Measurements from ENCODE around the gene WWC2. TPM values are rescaled to one million over a fixed set of nuclear protein-coding genes. Genes with fewer than 3 reads are reported as not detected.

The WWC2 gene
- total RNA-seq, 2 experiments from 2014 or later, result not detected

- CTCF ChIA-PET (ENCODE audit: unreplicated experiment), result no interaction called here
- TF ChIP-seq EZH2phosphoT487 (IDR thresholded peaks at IDR 0.05; ENCODE audit: borderline replicate concordance, low read depth, low read length) (no peak), CTCF (conservative IDR thresholded peaks at IDR 0.05; ENCODE audit: low read length) (no peak)
- Histone ChIP-seq H2AFZ (ENCODE audit: low read length) (no peak overlapping the region), H3K79me2 (ENCODE audit: insufficient read depth, low read depth, low read length) (no peaks in the 10 kb centered on the region), H3K9me3 (ENCODE audit: low read length) (no peaks in the 10 kb centered on the region), H3K4me1 (ENCODE audit: insufficient read depth, low read length, poor library complexity, severe bottlenecking) (no peaks in the 10 kb centered on the region), H3K27ac (ENCODE audit: low read depth, low read length, poor library complexity, severe bottlenecking) (no peak overlapping the region), H3K36me3 (ENCODE audit: insufficient read depth, low read length) (no peaks in the 10 kb centered on the region), H3K9me2 (ENCODE audit: insufficient read depth, low read length) (no peaks in the 10 kb centered on the region), H4K20me1 (ENCODE audit: insufficient read depth, low read length) (no peaks in the 10 kb centered on the region), H3K4me2 (ENCODE audit: low read length) (no peak overlapping the region), H3K4me3 (ENCODE audit: low read depth, low read length, poor library complexity, severe bottlenecking) (no peak overlapping the region)
- no peak for DNase-seq (ENCODE audit: low spot score)
- POLR2A ChIA-PET, result no interaction called here
- BruUV-seq (replicated peaks), result no TSS peak
- intact Hi-C loops (cut with micrococcal nuclease; ENCODE audit: unreplicated experiment), result no loop called here
Measured at GRCh38 chr4:183164963-183165362, 65.9 kb downstream of the WWC2 start.

GRCh38 chr4:183165376-183165775 is 66.3 kb downstream of the WWC2 start:
- CTCF ChIA-PET (ENCODE audit: unreplicated experiment), result no interaction called here
- Histone ChIP-seq H3K27ac (ENCODE audit: low read depth, low read length, poor library complexity, severe bottlenecking) (no peak overlapping the region), H3K79me2 (ENCODE audit: insufficient read depth, low read depth, low read length) (no peaks in the 10 kb centered on the region), H3K9me3 (ENCODE audit: low read length) (no peaks in the 10 kb centered on the region), H3K36me3 (ENCODE audit: insufficient read depth, low read length) (no peaks in the 10 kb centered on the region), H3K4me1 (ENCODE audit: insufficient read depth, low read length, poor library complexity, severe bottlenecking) (no peaks in the 10 kb centered on the region), H3K4me3 (ENCODE audit: low read depth, low read length, poor library complexity, severe bottlenecking) (no peak overlapping the region), H3K4me2 (ENCODE audit: low read length) (no peak overlapping the region), H4K20me1 (ENCODE audit: insufficient read depth, low read length) (no peaks in the 10 kb centered on the region), H3K9me2 (ENCODE audit: insufficient read depth, low read length) (no peaks in the 10 kb centered on the region), H2AFZ (ENCODE audit: low read length) (no peak overlapping the region)
- intact Hi-C loops (cut with micrococcal nuclease; ENCODE audit: unreplicated experiment), result no loop called here
- TF ChIP-seq EZH2phosphoT487 (IDR thresholded peaks at IDR 0.05; ENCODE audit: borderline replicate concordance, low read depth, low read length), result no peak
- TF ChIP-seq CTCF (conservative IDR thresholded peaks at IDR 0.05; ENCODE audit: low read length), result no peak
- POLR2A ChIA-PET, result no interaction called here
- BruUV-seq (replicated peaks), result no TSS peak
- no peak for DNase-seq (ENCODE audit: low spot score)

GRCh38 chr4:183170894-183171293 is 71.8 kb downstream of the WWC2 start:
- no peak overlapping the region for H3K27ac ChIP-seq (ENCODE audit: low read depth, low read length, poor library complexity, severe bottlenecking)
- no peaks in the 10 kb centered on the region for H3K9me2 ChIP-seq (ENCODE audit: insufficient read depth, low read length)
- H4K20me1 ChIP-seq (ENCODE audit: insufficient read depth, low read length), result no peaks in the 10 kb centered on the region
- no peaks in the 10 kb centered on the region for H3K79me2 ChIP-seq (ENCODE audit: insufficient read depth, low read depth, low read length)
- no peak overlapping the region for H2AFZ ChIP-seq (ENCODE audit: low read length)
- intact Hi-C loops (cut with micrococcal nuclease; ENCODE audit: unreplicated experiment), result no loop called here
- ChIA-PET POLR2A (no interaction called here), CTCF (ENCODE audit: unreplicated experiment) (no interaction called here)
- TF ChIP-seq CTCF (conservative IDR thresholded peaks at IDR 0.05; ENCODE audit: low read length) (no peak), EZH2phosphoT487 (IDR thresholded peaks at IDR 0.05; ENCODE audit: borderline replicate concordance, low read depth, low read length) (no peak)
- no peaks in the 10 kb centered on the region for H3K4me1 ChIP-seq (ENCODE audit: insufficient read depth, low read length, poor library complexity, severe bottlenecking)
- H3K4me3 ChIP-seq (ENCODE audit: low read depth, low read length, poor library complexity, severe bottlenecking), result no peak overlapping the region
- H3K36me3 ChIP-seq (ENCODE audit: insufficient read depth, low read length), result no peaks in the 10 kb centered on the region
- DNase-seq (ENCODE audit: low spot score), result no peak
- H3K4me2 ChIP-seq (ENCODE audit: low read length), result no peak overlapping the region
- BruUV-seq (replicated peaks), result no TSS peak
- no peaks in the 10 kb centered on the region for H3K9me3 ChIP-seq (ENCODE audit: low read length)
